DMS53 treated with DMSO at 0.1 percent for 48 hours (cell line): Measurements from ENCODE around the gene DLGAP4.
"Not testable (repeated sequence)": the region's sequence is repeated elsewhere in the genome, so short reads cannot be mapped to it uniquely, and the experiment has no call there.

Source experiments
- DNase-seq: peaks from one replicate; lab custom pipeline; 2025; ENCODE audit not compliant: unreplicated experiment; lab: John Stamatoyannopoulos, UW

Gene DLGAP4

GRCh38 chr20:36547186-36548005, 241.3 kb downstream of the DLGAP4 start:
- DNase-seq: no peak

- DNase-seq: no peak
These were observed 241.8 kb downstream of the DLGAP4 start for GRCh38 chr20:36548006-36548315.

GRCh38 chr20:36548704-36549627, 242.8 kb downstream of the DLGAP4 start:
- no peak for DNase-seq

GRCh38 chr20:36549628-36549941, 243.4 kb downstream of the DLGAP4 start:
- no peak for DNase-seq

- no peak for DNase-seq
These were observed 244.0 kb downstream of the DLGAP4 start for GRCh38 chr20:36549942-36550789.

- no peak for DNase-seq
These were observed 244.7 kb downstream of the DLGAP4 start for GRCh38 chr20:36550790-36551299.

- no peak for DNase-seq
These were observed 249.1 kb downstream of the DLGAP4 start for GRCh38 chr20:36555248-36555647.

GRCh38 chr20:36562724-36563123, 256.6 kb downstream of the DLGAP4 start:
- no peak for DNase-seq

- no peak for DNase-seq
These were observed 257.2 kb downstream of the DLGAP4 start for GRCh38 chr20:36563374-36563773.

GRCh38 chr20:36564078-36564725, 258.1 kb downstream of the DLGAP4 start:
- not testable (repeated sequence) for DNase-seq

- not testable (repeated sequence) for DNase-seq
These were observed 258.6 kb downstream of the DLGAP4 start for GRCh38 chr20:36564726-36565121.

- DNase-seq: no peak
These were observed 259.4 kb downstream of the DLGAP4 start for GRCh38 chr20:36565520-36565919.

- no peak for DNase-seq
These were observed 263.8 kb downstream of the DLGAP4 start for GRCh38 chr20:36569847-36570429.

- DNase-seq: no peak
These were observed 265.7 kb downstream of the DLGAP4 start for GRCh38 chr20:36571564-36572504.

- DNase-seq: peak; percentile 56
These were observed 266.6 kb downstream of the DLGAP4 start for GRCh38 chr20:36572701-36573102.

GRCh38 chr20:36573103-36573797, 267.1 kb downstream of the DLGAP4 start, which contains the start of gene TGIF2:
TSS of gene TGIF2 (plus strand) at chr20:36573597. CDS start at chr20:36578775, 5,178 bp downstream.
- DNase-seq: peak; percentile 68

GRCh38 chr20:36573798-36574365, 267.7 kb downstream of the DLGAP4 start:
- DNase-seq: no peak
